A549 (cell line): ENCODE measurements around the gene MESP2. TPM values are rescaled to one million over a fixed set of nuclear protein-coding genes. Genes with fewer than 3 reads are reported as not detected.
"Not testable (repeated sequence)": the region's sequence is repeated elsewhere in the genome, so short reads cannot be mapped to it uniquely, and the experiment has no call there.

Experiments
- ATAC-seq, 2 experiments: fragments of 200-7000 bp in 1 of 2; fragments of >200 bp in 1 of 2; cut with Nextera tagmentation in 1 of 2; cut with Tn5 transposase in 1 of 2; 3 replicates each; pipeline versions ENCODE4 v1.8.0 to v1.9.1; 2018 to 2020; ENCODE audit warnings: mild to moderate bottlenecking in 1 of 2, moderate library complexity in 1 of 2
- CTCF ChIA-PET: fragments of 300-600 bp; sonication (Branson Sonifier 250); formaldehyde crosslinking; extraction: SDS; loops from one replicate; lab custom pipeline; 2021; ENCODE audit warnings: antibody characterized with exemption, inconsistent platforms; lab: Yijun Ruan, JAX
- POLR2A ChIA-PET: fragments of 350-600 bp; formaldehyde crosslinking; extraction: SDS; loops from one replicate; lab custom pipeline; 2021; ENCODE audit warnings: antibody characterized with exemption, inconsistent platforms; lab: Yijun Ruan, JAX
- DNase-seq, 2 experiments: peaks; one replicate each; pipeline versions ENCODE4 v3.0.0 to v3.0.0-alpha.2; 2011 to 2016; ENCODE audit warnings: low read depth in 1 of 2, low spot score in 1 of 2
- FAIRE-seq: peaks from 2 replicates; lab custom pipeline; 2011; peaks lifted over from hg19 to GRCh38; lab: Jason Lieb, UNC
- H3K27ac ChIP-seq, 2 experiments: fragments of >200 bp; sonication (Bioruptor Twin); formaldehyde crosslinking; 3 replicates each; pipeline ENCODE4 v1.5.1; 2016 to 2017
- H3K4me1 ChIP-seq: fragments of >200 bp; sonication (Bioruptor Twin); formaldehyde crosslinking; 3 replicates; pipeline ENCODE4 v1.6.1; 2016
- H3K4me2 ChIP-seq: fragments of >200 bp; sonication (Bioruptor Twin); formaldehyde crosslinking; 3 replicates; pipeline ENCODE4 v1.6.1; 2016
- H3K4me3 ChIP-seq: fragments of >200 bp; sonication (Bioruptor Twin); formaldehyde crosslinking; 3 replicates; pipeline ENCODE4 v1.5.1; 2016
- H3K9me3 ChIP-seq: fragments of >200 bp; sonication (Bioruptor Twin); formaldehyde crosslinking; 3 replicates; pipeline ENCODE4 v1.6.1; 2016
- CEBPB ChIP-seq, 2 experiments: fragments of >200 bp in 1 of 2; sonication (Bioruptor Twin) in 1 of 2; formaldehyde crosslinking in 1 of 2; IDR thresholded peaks; 2 replicates each; pipeline ENCODE4 v1.6.1; 2012 to 2016
- CHD2 ChIP-seq: fragments of 150-350 bp; IDR thresholded peaks from 2 replicates; pipeline ENCODE4 v1.6.1; 2014; ENCODE audit warnings: low read length; ENCODE audit not compliant: partially characterized antibody
- CHD4 ChIP-seq: fragments of 200-600 bp; sonication (generic); IDR thresholded peaks from 2 replicates; pipeline ENCODE4 v1.6.1; 2016; ENCODE audit warnings: antibody characterized with exemption, mild to moderate bottlenecking, borderline replicate concordance
- EP300 ChIP-seq, 2 experiments: fragments of >200 bp; sonication (Bioruptor Twin); formaldehyde crosslinking; IDR thresholded peaks; 2 replicates in 1 of 2; 3 replicates in 1 of 2; pipeline ENCODE4 v1.6.1; 2016 to 2017
- ESRRA ChIP-seq: fragments of 150-350 bp; IDR thresholded peaks from 2 replicates; pipeline ENCODE4 v1.6.1; 2014; ENCODE audit warnings: mild to moderate bottlenecking, low read length, borderline replicate concordance
- FOXS1 ChIP-seq: fragments of 250-450 bp; sonication (Bioruptor Pico); IDR thresholded peaks from 2 replicates; pipeline ENCODE4 v1.5.0; 2020; ENCODE audit warnings: mild to moderate bottlenecking, moderate library complexity
- HEYL ChIP-seq: fragments of 250-450 bp; sonication (Bioruptor Pico); IDR thresholded peaks from 2 replicates; pipeline ENCODE4 v1.8.0; 2021; ENCODE audit warnings: mild to moderate bottlenecking, moderate library complexity
- HOXA7 ChIP-seq: fragments of 250-450 bp; sonication (Bioruptor Pico); IDR thresholded peaks from 2 replicates; pipeline ENCODE4 v1.5.0; 2020; ENCODE audit warnings: mild to moderate bottlenecking, moderate library complexity
- JUN ChIP-seq, 2 experiments: fragments of >200 bp; sonication (Bioruptor Twin); formaldehyde crosslinking; IDR thresholded peaks; 2 replicates in 1 of 2; 3 replicates in 1 of 2; pipeline ENCODE4 v1.6.1; 2016 to 2017
- KDM1A ChIP-seq: fragments of 200-600 bp; sonication (generic); IDR thresholded peaks from 2 replicates; pipeline ENCODE4 v1.6.1; 2016; ENCODE audit warnings: low read depth, mild to moderate bottlenecking
- MAX ChIP-seq: IDR thresholded peaks from 2 replicates; pipeline ENCODE4 v1.6.1; 2012
- NFE2L2 ChIP-seq: fragments of 150-350 bp; conservative IDR thresholded peaks from 2 replicates; pipeline ENCODE4 v1.6.1; 2014; ENCODE audit warnings: low read length
- NPAS2 ChIP-seq: fragments of 250-450 bp; sonication (Bioruptor Pico); IDR thresholded peaks from 2 replicates; pipeline ENCODE4 v1.8.0; 2022; ENCODE audit warnings: mild to moderate bottlenecking, moderate library complexity, borderline replicate concordance
- RARB ChIP-seq: fragments of 250-450 bp; sonication (Bioruptor Pico); IDR thresholded peaks from 2 replicates; pipeline ENCODE4 v1.8.0; 2021; ENCODE audit warnings: mild to moderate bottlenecking, moderate library complexity
- RFX5 ChIP-seq: fragments of 450-650 bp; IDR thresholded peaks from 2 replicates; pipeline ENCODE4 v1.7.1; 2014; ENCODE audit warnings: antibody characterized with exemption, mild to moderate bottlenecking, moderate library complexity
- SMC3 ChIP-seq: fragments of >200 bp; sonication (Bioruptor Twin); formaldehyde crosslinking; IDR thresholded peaks from 3 replicates; pipeline ENCODE4 v1.6.1; 2018; ENCODE audit warnings: inconsistent platforms
- TFCP2L1 ChIP-seq: fragments of 250-450 bp; sonication (Bioruptor Pico); IDR thresholded peaks from 2 replicates; pipeline ENCODE4 v1.5.0; 2021; ENCODE audit warnings: mild to moderate bottlenecking
- ZC3H11A ChIP-seq: fragments of 450-650 bp; IDR thresholded peaks from 2 replicates; pipeline ENCODE4 v1.6.1; 2014; ENCODE audit warnings: antibody characterized with exemption, mild to moderate bottlenecking
- ZNF302 ChIP-seq: fragments of 250-450 bp; sonication (Bioruptor Pico); IDR thresholded peaks from 2 replicates; pipeline ENCODE4 v1.9.0; 2021; ENCODE audit warnings: inconsistent platforms, mild to moderate bottlenecking, moderate library complexity
- ZSCAN20 ChIP-seq: fragments of 250-450 bp; sonication (Bioruptor Pico); IDR thresholded peaks from 2 replicates; pipeline ENCODE4 v1.8.0; 2022; ENCODE audit warnings: mild to moderate bottlenecking, moderate library complexity
- WGBS: methylation state at CpG from one replicate; pipeline ENCODE4 v1.1.6; 2017; ENCODE audit errors: missing lambda C conversion rate; 5-methylcytosine and 5-hydroxymethylcytosine counted together
- polyA plus RNA-seq, 4 experiments: library from polyadenylated mRNA; depleted of rRNA in 3 of 4; stranded (reverse); fragments of >200 nt; fragmentation: RNase III in 1 of 4; extraction: RNeasy Plus Mini Kit Qiagen cat#74134 plus additional on column Dnase treatment in 1 of 4; gene quantifications; 2 replicates in 3 of 4; 3 replicates in 1 of 4; pipeline ENCODE4 v1.2.3, GENCODE V29; 2011 to 2017
- TF ChIP-seq, protein P1 (sequence below): fragments of >200 bp; sonication (Bioruptor Twin); formaldehyde crosslinking; IDR thresholded peaks from 3 replicates; pipeline ENCODE4 v1.6.1; 2016
- TF ChIP-seq, protein P2 (sequence below): IDR thresholded peaks from 2 replicates; pipeline ENCODE4 v1.6.1; 2012; ENCODE audit warnings: low read depth, borderline replicate concordance
- TF ChIP-seq, protein P3 (sequence below): fragments of 200-600 bp; sonication (generic); IDR thresholded peaks from 2 replicates; pipeline ENCODE4 v1.6.1; 2016; ENCODE audit warnings: antibody characterized with exemption, mild to moderate bottlenecking, moderate library complexity

MESP2 gene
- polyA plus RNA-seq, 2 of the 4 experiments (the other 2 are of a cell fraction) = 0.22 to 0.57 TPM

DNA sequence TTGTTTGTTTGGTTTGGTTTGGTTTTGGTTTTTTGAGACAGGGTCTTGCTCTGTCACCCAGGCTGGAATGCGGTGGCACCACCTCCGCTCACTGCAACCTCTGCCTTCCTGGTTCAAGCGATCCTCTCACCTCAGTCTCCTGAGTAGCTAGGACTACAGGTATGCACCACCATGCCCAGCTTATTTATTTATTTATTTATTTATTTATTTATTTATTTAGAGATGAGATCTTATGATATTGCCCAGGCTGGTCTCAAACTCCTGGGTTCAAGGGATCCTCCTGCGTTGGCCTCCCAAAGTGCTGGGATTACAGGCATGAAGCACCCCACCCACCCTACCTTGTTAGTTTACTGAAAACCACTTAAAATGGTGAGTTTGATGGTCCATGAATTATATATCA is 12.5 kb downstream of the MESP2 start:
- 87% methylated on average over 4 of the region's 4 CpGs for WGBS
- ATAC-seq, H3K27ac ChIP-seq, H3K4me2 ChIP-seq, POLR2A ChIA-PET, H3K4me3 ChIP-seq, DNase-seq, FAIRE-seq: not testable (repeated sequence)
- CTCF ChIA-PET = interaction anchor here (0.6 to 1.6 kb wide), 9 partner anchors 10 to 86 kb away, joined by 3 to 8 read pairs (median 4); no protein-coding TSS in a partner anchor
- peaks cover 20% of the 10 kb centered on the region for H3K4me1 ChIP-seq
- peaks cover 22% of the 10 kb centered on the region for H3K9me3 ChIP-seq
- peak; percentile 63 for TF ChIP-seq ZC3H11A

DNA sequence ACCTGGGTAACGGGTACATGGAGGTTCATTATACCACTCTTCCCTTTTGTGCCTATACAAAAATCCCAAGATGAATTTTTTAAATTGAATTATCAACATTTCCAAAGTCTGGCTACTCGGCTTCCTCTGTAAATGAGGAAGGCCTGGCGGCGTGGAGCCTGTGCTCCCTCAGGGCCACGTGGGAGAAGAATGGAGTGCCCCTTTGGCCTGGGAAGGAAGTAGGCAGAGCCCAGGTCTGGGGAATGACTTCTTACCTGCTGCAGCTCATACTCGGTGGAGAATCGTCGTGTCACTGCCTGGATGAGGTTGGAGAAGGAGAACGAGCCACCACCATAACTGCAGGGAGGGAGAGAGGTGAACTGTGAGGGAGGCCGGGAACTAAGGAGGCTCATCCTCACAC is 14.1 kb downstream of the MESP2 start:
- WGBS = 86% methylated on average over 10 of the region's 10 CpGs
- no peak overlapping the region for H3K27ac ChIP-seq
- peaks cover 21% of the 10 kb centered on the region for H3K4me1 ChIP-seq
- no peak for ATAC-seq
- H3K4me3 ChIP-seq = no peak overlapping the region
- no peak for DNase-seq
- CTCF ChIA-PET = interaction anchor here (0.7 to 6.6 kb wide), 7 partner anchors 8 to 85 kb away, joined by 3 to 39 read pairs (median 4); no protein-coding TSS in a partner anchor
- H3K9me3 ChIP-seq = peaks cover 22% of the 10 kb centered on the region
- TF ChIP-seq ESRRA = no peak
- no peak for TF ChIP-seq FOXS1
- TF ChIP-seq NPAS2 (CRISPR knock-in tag) = no peak
- no peak for TF ChIP-seq CHD4
- no peak for TF ChIP-seq TFCP2L1 (CRISPR knock-in tag)
- no peak for TF ChIP-seq ZSCAN20 (CRISPR knock-in tag)
- no peak for TF ChIP-seq RARB (CRISPR knock-in tag)
- TF ChIP-seq ZNF302 (CRISPR knock-in tag) = no peak
- TF ChIP-seq, protein P1, sequence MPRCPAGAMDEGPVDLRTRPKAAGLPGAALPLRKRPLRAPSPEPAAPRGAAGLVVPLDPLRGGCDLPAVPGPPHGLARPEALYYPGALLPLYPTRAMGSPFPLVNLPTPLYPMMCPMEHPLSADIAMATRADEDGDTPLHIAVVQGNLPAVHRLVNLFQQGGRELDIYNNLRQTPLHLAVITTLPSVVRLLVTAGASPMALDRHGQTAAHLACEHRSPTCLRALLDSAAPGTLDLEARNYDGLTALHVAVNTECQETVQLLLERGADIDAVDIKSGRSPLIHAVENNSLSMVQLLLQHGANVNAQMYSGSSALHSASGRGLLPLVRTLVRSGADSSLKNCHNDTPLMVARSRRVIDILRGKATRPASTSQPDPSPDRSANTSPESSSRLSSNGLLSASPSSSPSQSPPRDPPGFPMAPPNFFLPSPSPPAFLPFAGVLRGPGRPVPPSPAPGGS = no peak
- no peak for TF ChIP-seq RFX5
- TF ChIP-seq, all 56 proteins: peak for 0
- no peak for FAIRE-seq
- H3K4me2 ChIP-seq = no peak overlapping the region
- POLR2A ChIA-PET = no interaction called here

DNA sequence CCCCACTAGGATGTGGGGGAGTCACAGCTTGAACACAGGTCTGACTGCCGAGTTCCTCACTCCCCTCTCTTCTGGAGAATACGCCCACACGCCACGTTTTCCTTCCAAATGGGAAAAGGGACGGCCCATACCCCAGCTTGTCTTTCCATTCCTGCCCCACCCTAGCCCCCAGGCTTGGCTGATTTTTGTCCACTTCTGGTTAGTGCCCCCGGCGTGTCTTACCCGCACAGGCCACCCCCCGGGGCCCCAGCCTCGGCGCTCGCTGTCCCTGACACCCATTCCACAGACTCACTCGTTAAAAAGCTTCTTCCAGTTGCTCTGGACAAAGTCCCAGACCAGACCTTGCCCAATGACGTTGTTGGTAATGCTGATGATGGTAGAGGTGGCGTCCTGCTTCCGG is 14.5 kb downstream of the MESP2 start:
- CTCF ChIA-PET = interaction anchor here (0.6 to 6.6 kb wide), 10 partner anchors 9 to 404 kb away, joined by 3 to 39 read pairs (median 4); partner anchors contain the start of gene MESP1
- no peak overlapping the region for H3K4me3 ChIP-seq
- H3K9me3 ChIP-seq = peaks cover 22% of the 10 kb centered on the region
- H3K4me2 ChIP-seq = no peak overlapping the region
- no peak overlapping the region for H3K27ac ChIP-seq
- FAIRE-seq (no peak), DNase-seq (no peak), ATAC-seq (no peak)
- POLR2A ChIA-PET = no interaction called here
- no peak for TF ChIP-seq NPAS2 (CRISPR knock-in tag)
- no peak for TF ChIP-seq MAX
- TF ChIP-seq HEYL (CRISPR knock-in tag) = no peak
- no peak for TF ChIP-seq RARB (CRISPR knock-in tag)
- TF ChIP-seq KDM1A = no peak
- TF ChIP-seq, protein P2, sequence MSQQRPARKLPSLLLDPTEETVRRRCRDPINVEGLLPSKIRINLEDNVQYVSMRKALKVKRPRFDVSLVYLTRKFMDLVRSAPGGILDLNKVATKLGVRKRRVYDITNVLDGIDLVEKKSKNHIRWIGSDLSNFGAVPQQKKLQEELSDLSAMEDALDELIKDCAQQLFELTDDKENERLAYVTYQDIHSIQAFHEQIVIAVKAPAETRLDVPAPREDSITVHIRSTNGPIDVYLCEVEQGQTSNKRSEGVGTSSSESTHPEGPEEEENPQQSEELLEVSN = no peak
- TF ChIP-seq SMC3 = no peak
- TF ChIP-seq CHD2 = no peak
- TF ChIP-seq EP300 (IDR thresholded peaks at IDR 0.05) = no peak
- TF ChIP-seq, protein P3, sequence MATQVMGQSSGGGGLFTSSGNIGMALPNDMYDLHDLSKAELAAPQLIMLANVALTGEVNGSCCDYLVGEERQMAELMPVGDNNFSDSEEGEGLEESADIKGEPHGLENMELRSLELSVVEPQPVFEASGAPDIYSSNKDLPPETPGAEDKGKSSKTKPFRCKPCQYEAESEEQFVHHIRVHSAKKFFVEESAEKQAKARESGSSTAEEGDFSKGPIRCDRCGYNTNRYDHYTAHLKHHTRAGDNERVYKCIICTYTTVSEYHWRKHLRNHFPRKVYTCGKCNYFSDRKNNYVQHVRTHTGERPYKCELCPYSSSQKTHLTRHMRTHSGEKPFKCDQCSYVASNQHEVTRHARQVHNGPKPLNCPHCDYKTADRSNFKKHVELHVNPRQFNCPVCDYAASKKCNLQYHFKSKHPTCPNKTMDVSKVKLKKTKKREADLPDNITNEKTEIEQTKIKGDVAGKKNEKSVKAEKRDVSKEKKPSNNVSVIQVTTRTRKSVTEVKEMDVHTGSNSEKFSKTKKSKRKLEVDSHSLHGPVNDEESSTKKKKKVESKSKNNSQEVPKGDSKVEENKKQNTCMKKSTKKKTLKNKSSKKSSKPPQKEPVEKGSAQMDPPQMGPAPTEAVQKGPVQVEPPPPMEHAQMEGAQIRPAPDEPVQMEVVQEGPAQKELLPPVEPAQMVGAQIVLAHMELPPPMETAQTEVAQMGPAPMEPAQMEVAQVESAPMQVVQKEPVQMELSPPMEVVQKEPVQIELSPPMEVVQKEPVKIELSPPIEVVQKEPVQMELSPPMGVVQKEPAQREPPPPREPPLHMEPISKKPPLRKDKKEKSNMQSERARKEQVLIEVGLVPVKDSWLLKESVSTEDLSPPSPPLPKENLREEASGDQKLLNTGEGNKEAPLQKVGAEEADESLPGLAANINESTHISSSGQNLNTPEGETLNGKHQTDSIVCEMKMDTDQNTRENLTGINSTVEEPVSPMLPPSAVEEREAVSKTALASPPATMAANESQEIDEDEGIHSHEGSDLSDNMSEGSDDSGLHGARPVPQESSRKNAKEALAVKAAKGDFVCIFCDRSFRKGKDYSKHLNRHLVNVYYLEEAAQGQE = no peak
- no peak for TF ChIP-seq CEBPB (IDR thresholded peaks at IDR 0.05)
- no peak for TF ChIP-seq HOXA7 (CRISPR knock-in tag)
- no peak for TF ChIP-seq NFE2L2
- TF ChIP-seq JUN (IDR thresholded peaks at IDR 0.05) = no peak
- TF ChIP-seq TFCP2L1 (CRISPR knock-in tag) = no peak
- no peak for TF ChIP-seq CHD4
- TF ChIP-seq ZC3H11A = no peak
- WGBS = 92% methylated on average over 16 of the region's 16 CpGs
- peaks cover 21% of the 10 kb centered on the region for H3K4me1 ChIP-seq
